ENCODE data around the gene CLEC17A. TPM values are rescaled to one million over a fixed set of nuclear protein-coding genes. Genes with fewer than 3 reads are reported as not detected.
A peak's percentile ranks its signal among the peaks of the same experiment; 100 is the strongest.
"Not testable (repeated sequence)": the region's sequence is repeated elsewhere in the genome, so short reads cannot be mapped to it uniquely, and the experiment has no call there.

CLEC17A gene
- total RNA-seq, 2 experiments from 2014 or later, result 0.15 to 0.26 TPM

DNA sequence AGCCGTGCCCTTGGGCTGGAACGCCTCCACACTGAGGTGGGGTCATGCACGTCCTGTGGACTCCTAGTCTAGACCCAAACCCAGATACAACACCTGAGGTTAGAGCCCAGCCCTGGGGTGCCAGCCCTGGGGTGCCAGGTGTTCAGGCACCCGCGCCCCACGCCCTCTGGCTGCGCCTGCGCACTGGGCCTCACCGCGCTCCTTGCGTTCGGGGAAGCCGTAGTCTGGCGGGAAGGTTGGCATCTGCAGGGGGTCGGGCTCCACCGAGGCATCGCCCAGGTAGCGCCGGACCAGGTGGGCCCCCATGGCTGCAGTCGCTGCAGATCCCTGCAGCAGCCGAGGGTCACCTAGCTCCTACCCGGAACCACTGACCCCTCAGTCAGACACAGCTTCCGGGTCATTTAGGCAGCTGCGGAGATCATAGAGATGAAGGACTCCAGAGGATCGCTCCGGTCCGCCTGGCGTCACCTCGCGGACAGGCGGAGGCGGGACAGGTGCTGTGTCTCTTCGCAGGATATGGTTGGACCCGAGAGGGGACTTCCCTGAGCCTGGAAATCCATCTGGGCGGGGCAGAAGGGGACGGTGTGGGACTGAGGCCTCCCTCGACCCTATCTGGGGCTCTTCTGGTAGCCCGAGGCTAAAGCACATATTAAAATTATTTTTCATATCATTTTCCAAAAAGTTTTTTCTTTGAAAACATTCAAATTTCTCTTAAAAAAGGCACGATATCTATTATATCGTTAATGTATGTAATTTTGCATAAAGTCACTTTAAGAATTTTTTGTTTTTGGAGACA is 11.0 kb upstream of the CLEC17A start, which contains the start of gene NDUFB7:
Gene NDUFB7, minus strand, starts transcription at position 372 of the 796 bp plus-strand sequence. Its CDS starts 66 bp downstream, at position 306.
- peak; percentile 95 for DNase-seq
- H3K9me3 Mint-ChIP-seq, result no peaks in the 10 kb centered on the region
- H3K4me3 Mint-ChIP-seq, result peak within 1 kb of the TSS; percentile 95
- intact Hi-C loops (cut with micrococcal nuclease), result loop anchor here (1.0 kb wide), 3 partner anchors 43 to 435 kb away; partner anchors contain the start of gene TECR
- peaks cover 38% of the 10 kb centered on the region for H3K4me1 Mint-ChIP-seq (ENCODE audit: low read depth)
- peak within 1 kb of the TSS; percentile 79 for H3K27ac Mint-ChIP-seq
- H3K27me3 Mint-ChIP-seq (ENCODE audit: low read depth), result no peaks in the 10 kb centered on the region
- CTCF ChIA-PET, result interaction anchor here (0.8 to 9.5 kb wide), 8 partner anchors 10 to 116 kb away, joined by 3 to 282 read pairs (median 4); partner anchors contain the start of gene ZNF333
- peaks cover 4% of the 10 kb centered on the region for H3K36me3 Mint-ChIP-seq (ENCODE audit: low read depth)

DNA sequence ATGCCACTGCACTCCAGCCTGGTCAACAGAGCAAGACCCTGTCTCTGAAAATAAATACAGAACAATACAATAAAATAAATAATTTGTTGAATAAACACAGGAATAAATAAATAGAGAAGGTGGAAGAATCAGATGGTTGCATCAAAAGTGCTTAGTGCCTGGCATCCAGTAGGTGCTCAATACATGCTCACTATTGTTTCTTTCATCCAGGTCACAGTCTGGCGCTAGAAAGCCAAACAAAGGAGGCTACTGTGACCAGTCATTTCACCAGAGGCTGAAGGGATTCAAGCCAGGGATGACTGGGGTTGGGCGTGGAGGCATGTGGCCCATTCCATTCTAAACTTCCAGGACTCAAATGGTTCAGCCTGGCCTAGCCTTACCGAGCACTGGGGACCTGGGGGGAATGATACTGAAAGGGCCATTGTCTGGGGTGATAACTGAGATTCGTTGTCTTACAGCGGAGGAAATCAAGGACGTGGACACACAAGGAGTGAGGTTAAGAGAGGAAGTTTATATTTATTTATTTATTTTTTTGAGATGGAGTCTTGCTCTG is 7.4 kb upstream of the CLEC17A start:
- Mint-ChIP-seq H3K27ac (no peak overlapping the region), H3K4me3 (no peak overlapping the region), H3K27me3 (ENCODE audit: low read depth) (no peaks in the 10 kb centered on the region), H3K9me3 (no peaks in the 10 kb centered on the region), H3K36me3 (ENCODE audit: low read depth) (no peaks in the 10 kb centered on the region), H3K4me1 (ENCODE audit: low read depth) (peaks cover 16% of the 10 kb centered on the region)
- no peak for DNase-seq
- intact Hi-C loops (cut with micrococcal nuclease), result no loop called here
- CTCF ChIA-PET, result interaction anchor here (1.1 to 9.5 kb wide), 3 partner anchors 62 to 298 kb away, joined by 3 to 282 read pairs (median 3); partner anchors contain the start of gene ZNF333

- no peak overlapping the region for H3K4me3 Mint-ChIP-seq
- no peaks in the 10 kb centered on the region for H3K27me3 Mint-ChIP-seq (ENCODE audit: low read depth)
- H3K36me3 Mint-ChIP-seq (ENCODE audit: low read depth), result no peaks in the 10 kb centered on the region
- intact Hi-C loops (cut with micrococcal nuclease), result no loop called here
- H3K4me1 Mint-ChIP-seq (ENCODE audit: low read depth), result peaks cover 12% of the 10 kb centered on the region
- no peak for DNase-seq
- CTCF ChIA-PET, result interaction anchor here (1.2 to 9.5 kb wide), 2 partner anchors 112 to 297 kb away, joined by 3 to 282 read pairs; partner anchors contain the start of gene ZNF333
- H3K27ac Mint-ChIP-seq, result no peak overlapping the region
- no peaks in the 10 kb centered on the region for H3K9me3 Mint-ChIP-seq
Observed at GRCh38 chr19:14576363-14576762, 6.5 kb upstream of the CLEC17A start.

- Mint-ChIP-seq H3K27me3 (ENCODE audit: low read depth) (no peaks in the 10 kb centered on the region), H3K36me3 (ENCODE audit: low read depth) (no peaks in the 10 kb centered on the region), H3K4me3 (no peak overlapping the region), H3K27ac (no peak overlapping the region), H3K9me3 (no peaks in the 10 kb centered on the region), H3K4me1 (ENCODE audit: low read depth) (peaks cover 10% of the 10 kb centered on the region)
- intact Hi-C loops (cut with micrococcal nuclease), result no loop called here
- no peak for DNase-seq
- CTCF ChIA-PET, result interaction anchor here (9.5 kb wide), 1 partner anchor 111 kb away, joined by 282 read pairs; the partner anchor contains the start of gene ZNF333
Observed at GRCh38 chr19:14577264-14577663, 5.6 kb upstream of the CLEC17A start.

DNA sequence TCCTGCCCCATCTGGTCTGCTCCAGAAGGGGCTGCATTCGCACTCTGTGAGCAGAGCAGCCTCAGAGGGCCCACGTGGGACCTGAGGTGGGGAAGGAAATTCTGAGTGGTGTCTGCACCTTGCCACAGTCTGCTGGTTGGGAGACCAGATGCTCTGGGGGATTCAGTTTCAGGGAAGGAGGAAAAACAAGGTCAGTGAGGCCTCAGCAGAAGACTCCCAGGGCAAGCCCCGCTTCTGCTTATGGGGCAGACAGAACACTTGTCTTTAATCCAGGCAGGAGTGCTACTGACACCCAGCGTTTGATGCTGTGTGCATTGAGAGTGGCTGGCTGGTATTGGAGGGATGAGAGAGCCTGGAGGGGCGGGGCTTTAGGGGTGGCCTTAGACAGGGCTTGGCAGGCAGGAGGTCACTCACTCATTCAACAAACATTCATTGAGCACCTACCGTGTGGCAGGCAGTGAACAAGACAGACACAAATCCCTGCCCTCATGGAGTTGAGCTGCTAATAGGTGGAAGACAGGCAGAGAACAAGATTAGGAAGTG is 4.9 kb upstream of the CLEC17A start:
- H3K9me3 Mint-ChIP-seq, result no peaks in the 10 kb centered on the region
- H3K27ac Mint-ChIP-seq, result no peak overlapping the region
- H3K4me1 Mint-ChIP-seq (ENCODE audit: low read depth), result peaks cover 10% of the 10 kb centered on the region
- H3K27me3 Mint-ChIP-seq (ENCODE audit: low read depth), result no peaks in the 10 kb centered on the region
- H3K36me3 Mint-ChIP-seq (ENCODE audit: low read depth), result no peaks in the 10 kb centered on the region
- no peak overlapping the region for H3K4me3 Mint-ChIP-seq
- CTCF ChIA-PET, result interaction anchor here (0.6 kb wide), 1 partner anchor 113 kb away, joined by 3 read pairs; no protein-coding TSS in a partner anchor
- intact Hi-C loops (cut with micrococcal nuclease), result no loop called here
- no peak for DNase-seq

DNA sequence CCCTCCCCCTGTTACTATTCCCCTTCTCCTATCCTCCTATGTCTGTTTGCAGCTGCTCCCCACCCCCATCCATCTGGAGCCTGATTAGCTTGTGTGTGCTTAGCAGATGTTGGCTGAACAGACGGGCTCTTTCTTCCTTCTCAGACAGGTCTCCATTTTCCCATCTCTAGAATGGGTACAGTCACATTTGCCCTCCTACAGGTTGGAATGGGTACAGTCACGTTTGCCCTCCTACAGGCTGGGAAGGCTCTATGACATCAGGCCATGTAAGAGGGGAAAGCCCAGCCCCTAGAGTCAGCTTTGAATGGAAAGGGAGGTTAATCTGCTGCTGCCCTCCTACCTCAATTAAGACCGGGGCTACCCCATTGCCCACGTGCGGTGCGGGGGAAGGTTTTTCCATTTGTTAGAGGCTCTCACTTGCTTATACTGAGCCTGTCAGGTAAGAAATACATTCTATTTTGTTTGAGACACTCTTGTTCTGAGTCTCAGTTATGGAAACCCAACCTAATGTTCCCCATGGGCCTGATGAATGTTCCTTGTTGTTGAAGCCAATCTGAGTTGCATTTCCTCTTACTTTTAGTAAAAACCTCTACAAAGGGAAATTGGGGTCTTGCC is 2.2 kb upstream of the CLEC17A start:
- no peak overlapping the region for H3K27ac Mint-ChIP-seq
- peak; percentile 53 for DNase-seq
- CTCF ChIA-PET, result no interaction called here

DNA sequence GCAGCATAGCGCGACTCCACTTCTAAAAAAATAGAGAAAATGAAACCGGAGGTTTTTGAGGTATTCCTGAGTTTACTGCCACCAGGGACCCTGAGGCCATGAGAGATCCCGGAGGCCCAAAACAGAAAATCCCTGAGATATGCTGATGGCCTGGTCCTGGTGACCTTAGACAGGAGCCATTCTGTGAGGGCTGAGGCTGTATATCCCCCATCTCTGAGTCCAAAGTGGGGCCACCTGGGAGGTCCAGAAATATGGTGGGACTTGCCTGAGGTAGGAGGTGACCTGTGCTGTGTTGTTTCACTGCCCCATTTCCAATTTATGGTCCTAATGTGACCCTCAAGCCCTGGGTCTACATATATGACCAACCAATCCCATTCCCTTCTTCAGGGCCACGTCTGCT is 1.5 kb downstream of the CLEC17A start:
- H3K4me3 Mint-ChIP-seq; CTCF ChIA-PET; H3K9me3 Mint-ChIP-seq; H3K36me3 Mint-ChIP-seq (ENCODE audit: low read depth); H3K27me3 Mint-ChIP-seq (ENCODE audit: low read depth); DNase-seq; intact Hi-C loops (cut with micrococcal nuclease); H3K27ac Mint-ChIP-seq: not testable (repeated sequence)
- peaks cover 10% of the 10 kb centered on the region for H3K4me1 Mint-ChIP-seq (ENCODE audit: low read depth)

More for the DNA sequence above, 2.2 kb upstream of the CLEC17A start:
- intact Hi-C loops (cut with micrococcal nuclease), result no loop called here
- Mint-ChIP-seq H3K9me3 (no peaks in the 10 kb centered on the region), H3K4me1 (ENCODE audit: low read depth) (peaks cover 10% of the 10 kb centered on the region), H3K27me3 (ENCODE audit: low read depth) (no peaks in the 10 kb centered on the region), H3K36me3 (ENCODE audit: low read depth) (no peaks in the 10 kb centered on the region), H3K4me3 (no peak overlapping the region)

- H3K36me3 Mint-ChIP-seq (ENCODE audit: low read depth); H3K9me3 Mint-ChIP-seq; H3K27ac Mint-ChIP-seq; H3K27me3 Mint-ChIP-seq (ENCODE audit: low read depth); intact Hi-C loops (cut with micrococcal nuclease); H3K4me3 Mint-ChIP-seq; CTCF ChIA-PET: not testable (repeated sequence)
- peak; percentile 66 for DNase-seq
- peaks cover 10% of the 10 kb centered on the region for H3K4me1 Mint-ChIP-seq (ENCODE audit: low read depth)
Observed at GRCh38 chr19:14585187-14585586, 2.3 kb downstream of the CLEC17A start.

- H3K4me3 Mint-ChIP-seq; H3K36me3 Mint-ChIP-seq (ENCODE audit: low read depth); intact Hi-C loops (cut with micrococcal nuclease); CTCF ChIA-PET; H3K27me3 Mint-ChIP-seq (ENCODE audit: low read depth); H3K9me3 Mint-ChIP-seq; H3K27ac Mint-ChIP-seq; H3K4me1 Mint-ChIP-seq (ENCODE audit: low read depth): not testable (repeated sequence)
- peak; percentile 55 for DNase-seq
Observed at GRCh38 chr19:14589433-14589832, 6.5 kb downstream of the CLEC17A start.

DNA sequence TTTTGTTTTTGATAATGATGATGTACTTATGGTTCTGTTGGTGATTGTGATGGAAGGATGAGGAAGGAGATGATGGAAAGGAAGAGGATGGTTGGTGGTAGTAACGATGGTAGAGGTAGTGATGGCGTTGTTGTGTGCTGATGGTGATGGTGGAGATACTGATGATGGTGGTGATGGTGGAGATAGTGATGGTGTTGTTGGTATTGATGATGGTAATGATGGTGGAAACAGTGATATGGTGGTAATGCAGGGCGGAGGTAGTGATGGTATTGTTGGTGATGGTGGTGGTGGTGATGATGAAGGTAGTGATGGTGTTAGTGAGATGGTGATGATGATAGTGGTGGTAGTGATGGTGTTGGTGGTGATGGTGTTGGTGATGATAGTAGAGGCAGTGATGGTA is 12.7 kb downstream of the CLEC17A start:
- intact Hi-C loops (cut with micrococcal nuclease), result no loop called here
- Mint-ChIP-seq H3K27me3 (ENCODE audit: low read depth) (peaks cover 4% of the 10 kb centered on the region), H3K4me1 (ENCODE audit: low read depth) (no peaks in the 10 kb centered on the region), H3K36me3 (ENCODE audit: low read depth) (no peaks in the 10 kb centered on the region), H3K27ac (no peak overlapping the region), H3K4me3 (no peak overlapping the region), H3K9me3 (peaks cover 5% of the 10 kb centered on the region)
- CTCF ChIA-PET, result no interaction called here
- DNase-seq, result no peak

DNA sequence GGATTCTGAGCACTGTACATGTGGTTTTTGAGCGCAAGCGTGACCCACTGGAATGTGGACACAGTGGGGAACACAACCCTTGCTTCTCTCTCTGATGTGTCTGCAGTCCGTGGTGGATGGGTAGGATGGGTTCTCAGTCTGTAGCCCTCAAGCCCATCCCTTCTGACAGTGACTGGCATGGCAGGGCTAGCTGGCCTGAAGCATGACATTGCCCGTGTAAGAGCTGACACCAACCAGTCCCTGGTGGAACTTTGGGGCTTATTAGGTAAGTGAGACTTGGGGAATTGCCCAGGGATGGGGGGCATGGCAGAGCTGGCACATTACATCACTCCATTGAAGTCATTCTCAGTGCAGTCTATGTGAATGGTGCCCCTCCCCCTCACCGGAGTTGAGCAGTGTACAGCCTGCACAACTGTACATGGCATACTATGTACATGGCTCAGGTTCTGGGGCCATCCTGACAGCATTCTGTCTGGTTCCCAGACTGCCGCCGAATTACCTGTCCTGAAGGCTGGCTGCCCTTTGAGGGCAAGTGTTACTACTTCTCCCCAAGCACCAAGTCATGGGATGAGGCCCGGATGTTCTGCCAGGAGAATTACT is 16.8 kb downstream of the CLEC17A start:
- Mint-ChIP-seq H3K9me3 (peaks cover 5% of the 10 kb centered on the region), H3K4me3 (no peak overlapping the region), H3K4me1 (ENCODE audit: low read depth) (peaks cover 12% of the 10 kb centered on the region), H3K27me3 (ENCODE audit: low read depth) (no peaks in the 10 kb centered on the region), H3K36me3 (ENCODE audit: low read depth) (no peaks in the 10 kb centered on the region), H3K27ac (no peak overlapping the region)
- DNase-seq, result no peak
- CTCF ChIA-PET, result no interaction called here
- intact Hi-C loops (cut with micrococcal nuclease), result no loop called here

DNA sequence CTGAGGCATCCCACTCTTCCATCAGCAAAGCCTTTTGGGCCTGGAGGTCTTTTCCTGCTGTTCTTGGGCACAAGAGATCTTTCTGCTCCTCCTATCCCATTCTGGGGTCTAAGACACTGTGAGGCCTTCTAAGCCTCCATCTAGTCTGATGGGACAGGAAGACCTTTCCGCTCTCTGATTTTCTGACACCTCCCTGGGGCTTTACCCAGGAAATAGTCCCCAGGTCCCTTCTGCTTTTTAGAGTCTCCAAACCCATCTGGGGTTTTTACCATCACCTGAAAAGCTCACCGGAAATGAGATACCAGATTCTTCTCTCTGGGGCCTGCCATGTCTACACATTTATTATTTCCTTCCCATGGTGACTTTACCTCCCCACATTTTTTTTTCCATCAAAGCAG is 21.1 kb downstream of the CLEC17A start:
- Mint-ChIP-seq H3K4me1 (ENCODE audit: low read depth) (peaks cover 12% of the 10 kb centered on the region), H3K27ac (no peak overlapping the region), H3K27me3 (ENCODE audit: low read depth) (no peaks in the 10 kb centered on the region), H3K4me3 (no peak overlapping the region), H3K9me3 (no peaks in the 10 kb centered on the region), H3K36me3 (ENCODE audit: low read depth) (no peaks in the 10 kb centered on the region)
- intact Hi-C loops (cut with micrococcal nuclease), result no loop called here
- CTCF ChIA-PET, result interaction anchor here (0.7 to 1.5 kb wide), 3 partner anchors 31 to 224 kb away, joined by 3 to 6 read pairs (median 4); no protein-coding TSS in a partner anchor
- peak; percentile 25 for DNase-seq
